Cardiac muscle cell (in vitro differentiated cells and primary cell): ENCODE results near the gene ARHGAP6. TPM values are rescaled to one million over a fixed set of nuclear protein-coding genes. Genes with fewer than 3 reads are reported as not detected.
"Not testable (repeated sequence)": the region's sequence is repeated elsewhere in the genome, so short reads cannot be mapped to it uniquely, and the experiment has no call there.

ENCODE experiments used
- DNase-seq, 2 donors: peaks; one replicate each; pipeline versions ENCODE4 v3.0.0 to v3.0.0-alpha.2; 2010 to 2017; ENCODE audit warnings: low read depth in 1 of 2, low spot score in 1 of 2
- H3K27ac ChIP-seq: fragments of 200-600 bp; sonication (generic); 2 replicates; pipeline ENCODE4 v1.5.1; 2016
- H3K27me3 ChIP-seq: fragments of 200-600 bp; sonication (generic); 2 replicates; pipeline ENCODE4 v1.6.0; 2016; ENCODE audit warnings: control low read depth
- H3K36me3 ChIP-seq: fragments of 200-600 bp; sonication (generic); 2 replicates; pipeline ENCODE4 v1.5.1; 2016; ENCODE audit warnings: control low read depth
- H3K4me1 ChIP-seq: fragments of 200-600 bp; sonication (generic); 2 replicates; pipeline ENCODE4 v1.8.1; 2017; ENCODE audit warnings: low read depth, mild to moderate bottlenecking, mixed run types
- H3K4me3 ChIP-seq: fragments of 200-600 bp; sonication (generic); 2 replicates; pipeline ENCODE4 v1.5.1; 2016; ENCODE audit warnings: mild to moderate bottlenecking
- H3K9me3 ChIP-seq: fragments of 200-600 bp; sonication (generic); 2 replicates; pipeline ENCODE4 v1.5.1; 2017; ENCODE audit warnings: low read depth, mild to moderate bottlenecking, control low read depth
- CTCF ChIP-seq: IDR thresholded peaks from 2 replicates; pipeline ENCODE4 v1.5.1; 2012; ENCODE audit warnings: low read depth, mild to moderate bottlenecking, low read length
- polyA plus RNA-seq: library from polyadenylated mRNA; unstranded; fragments of >200 nt; fragmentation: Nextera tagmentation; extraction: Ambion mirVana; gene quantifications from 2 replicates; pipeline ENCODE4 v1.2.1, GENCODE V29; 2016
- total RNA-seq: library from RNA; depleted of rRNA; stranded (reverse); fragments of >200 nt; gene quantifications from 2 replicates; pipeline ENCODE4 v1.2.3, GENCODE V29; 2016

Gene ARHGAP6
- total and polyA plus RNA-seq, 2 experiments from 2014 or later: 10.5 to 45.0 TPM

DNA sequence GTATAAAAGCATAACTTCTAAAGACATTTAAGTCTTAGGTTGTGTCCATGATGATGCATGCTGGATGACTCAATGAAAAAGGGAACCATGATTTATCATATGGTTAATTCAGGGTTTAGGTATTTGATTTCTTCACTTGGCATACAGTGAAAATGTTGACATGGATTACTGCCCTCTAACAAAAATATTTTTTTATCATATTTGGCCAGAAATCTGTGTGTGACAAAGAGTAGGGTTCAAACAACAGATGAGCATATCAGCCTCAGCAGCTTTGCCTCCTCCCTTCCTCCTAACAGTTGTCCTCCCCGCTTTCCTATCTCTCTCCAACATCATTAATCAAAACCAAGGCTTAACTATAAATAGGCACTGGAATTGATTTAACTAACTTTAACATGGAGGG, 46.3 kb downstream of the ARHGAP6 start:
- peak in 1 of 2 donors; percentile 34 for DNase-seq
- no peak for TF ChIP-seq CTCF

DNA sequence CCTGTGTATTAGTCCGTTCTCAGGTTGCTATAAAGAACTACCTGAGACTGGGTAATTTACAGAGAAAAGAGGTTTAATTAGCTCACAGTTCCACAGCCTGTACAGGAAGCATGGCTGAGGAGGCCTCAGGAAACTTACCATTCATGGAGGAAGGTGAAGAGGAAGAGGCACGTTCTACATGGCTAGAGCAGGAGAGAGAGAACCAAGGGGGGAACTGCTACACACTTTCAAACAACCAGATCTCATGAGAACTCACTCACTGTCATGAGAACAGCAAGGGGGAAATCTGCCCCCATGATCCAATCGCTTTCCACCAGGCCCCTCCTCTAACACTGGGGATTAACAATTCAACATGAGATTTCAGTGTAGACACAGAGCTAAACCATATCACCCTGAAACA, 51.5 kb downstream of the ARHGAP6 start:
- not testable (repeated sequence) for DNase-seq, H3K4me1 ChIP-seq, H3K9me3 ChIP-seq, H3K36me3 ChIP-seq, H3K27me3 ChIP-seq, H3K27ac ChIP-seq, H3K4me3 ChIP-seq

More for the DNA sequence above, 46.3 kb downstream of the ARHGAP6 start:
- Histone ChIP-seq H3K4me3 (no peak overlapping the region), H3K9me3 (no peaks in the 10 kb centered on the region), H3K27ac (no peak overlapping the region), H3K27me3 (no peaks in the 10 kb centered on the region), H3K36me3 (no peaks in the 10 kb centered on the region), H3K4me1 (no peaks in the 10 kb centered on the region)

DNA sequence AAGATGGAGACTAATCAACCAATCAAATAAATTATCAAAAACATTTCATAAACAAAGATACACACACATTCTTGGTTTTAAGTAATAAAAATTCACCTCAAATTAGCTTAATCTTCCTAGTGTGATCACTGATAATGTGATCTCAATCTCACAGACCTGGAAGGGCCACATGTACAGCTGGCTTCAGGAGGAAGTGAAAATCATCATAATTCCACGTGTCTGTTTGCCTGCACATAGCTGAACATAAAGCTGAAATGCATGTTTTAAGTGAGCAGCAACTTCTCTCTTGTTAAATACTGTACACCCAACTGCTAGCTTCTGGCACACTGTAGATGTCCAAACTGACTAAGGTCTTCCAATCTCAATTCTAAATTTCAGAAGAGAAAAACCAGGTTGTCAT, 53.8 kb downstream of the ARHGAP6 start:
- H3K9me3 ChIP-seq: no peaks in the 10 kb centered on the region
- H3K4me3 ChIP-seq: no peak overlapping the region
- TF ChIP-seq CTCF: no peak
- no peak for DNase-seq
- no peaks in the 10 kb centered on the region for H3K4me1 ChIP-seq
- no peak overlapping the region for H3K27ac ChIP-seq
- no peaks in the 10 kb centered on the region for H3K27me3 ChIP-seq
- H3K36me3 ChIP-seq: no peaks in the 10 kb centered on the region

- no peak for TF ChIP-seq CTCF
- Histone ChIP-seq H3K27ac (no peak overlapping the region), H3K36me3 (no peaks in the 10 kb centered on the region), H3K9me3 (no peaks in the 10 kb centered on the region), H3K27me3 (no peaks in the 10 kb centered on the region), H3K4me3 (no peak overlapping the region), H3K4me1 (no peaks in the 10 kb centered on the region)
- no peak for DNase-seq
Observed at GRCh38 chrX:11611161-11611560, 54.6 kb downstream of the ARHGAP6 start.

DNA sequence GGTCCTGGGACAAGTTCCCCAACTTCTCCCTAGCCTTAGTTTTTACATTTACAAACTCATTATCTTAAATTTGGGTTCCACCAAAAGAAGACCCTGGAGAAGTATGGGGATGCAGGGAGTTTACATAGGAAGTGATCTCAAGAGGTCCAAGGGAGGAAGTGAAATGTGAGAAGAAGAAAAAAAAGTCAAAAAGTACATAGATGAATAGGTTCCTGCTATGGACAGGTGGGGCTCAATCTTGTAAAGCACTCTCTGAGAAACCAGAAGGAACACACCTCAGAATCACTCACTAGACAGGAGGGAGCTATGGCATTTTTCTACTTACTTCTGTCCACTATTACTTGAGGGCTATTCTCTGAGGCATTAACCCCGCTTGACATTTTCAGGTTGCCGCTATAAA, 56.6 kb downstream of the ARHGAP6 start:
- Histone ChIP-seq H3K27me3 (no peaks in the 10 kb centered on the region), H3K4me1 (no peaks in the 10 kb centered on the region), H3K27ac (no peak overlapping the region), H3K4me3 (no peak overlapping the region), H3K36me3 (no peaks in the 10 kb centered on the region), H3K9me3 (no peaks in the 10 kb centered on the region)
- TF ChIP-seq CTCF: no peak
- DNase-seq: no peak

- no peak overlapping the region for H3K27ac ChIP-seq
- TF ChIP-seq CTCF: no peak
- DNase-seq: no peak
- no peak overlapping the region for H3K4me3 ChIP-seq
- H3K36me3 ChIP-seq: no peaks in the 10 kb centered on the region
- H3K4me1 ChIP-seq: no peaks in the 10 kb centered on the region
- no peaks in the 10 kb centered on the region for H3K27me3 ChIP-seq
- H3K9me3 ChIP-seq: no peaks in the 10 kb centered on the region
Observed at GRCh38 chrX:11606408-11606807, 59.3 kb downstream of the ARHGAP6 start.
